Psoas muscle (tissue), 8 donors: ENCODE results near the gene MIS12. TPM values are rescaled to one million over a fixed set of nuclear protein-coding genes. Genes with fewer than 3 reads are reported as not detected.

Source experiments
- ATAC-seq, 4 donors: fragments of 200-7000 bp; cut with Tn5 transposase; one replicate each; pipeline ENCODE4 v1.9.1; 2020; ENCODE audit warnings: moderate library complexity in 3 of 4, mild to moderate bottlenecking in 2 of 4
- DNase-seq, 2 donors: peaks; one replicate each; pipeline ENCODE4 v3.0.0-alpha.2; 2020
- H3K27ac ChIP-seq: fragments of 200-600 bp; one replicate; pipeline ENCODE4 v1.8.0; 2022
- H3K27me3 ChIP-seq, 3 donors: fragments of 200-600 bp in 1 of 3; one replicate each; pipeline versions ENCODE4 v1.6.1 to v1.8.0; 2013 to 2022; ENCODE audit warnings: low read length in 2 of 3, mild to moderate bottlenecking in 2 of 3, moderate library complexity in 1 of 3; ENCODE audit not compliant: insufficient read depth in 3 of 3
- H3K36me3 ChIP-seq, 2 donors: fragments of 200-600 bp in 1 of 2; one replicate each; pipeline versions ENCODE4 v1.6.1 to v1.8.0; 2013 to 2022; ENCODE audit warnings: low read depth in 1 of 2, mild to moderate bottlenecking in 1 of 2, moderate library complexity in 1 of 2; ENCODE audit not compliant: insufficient read depth in 1 of 2
- H3K4me1 ChIP-seq: fragments of 200-600 bp; one replicate; pipeline ENCODE4 v1.8.0; 2022
- H3K4me3 ChIP-seq: fragments of 200-600 bp; one replicate; pipeline ENCODE4 v1.8.0; 2022; ENCODE audit warnings: mild to moderate bottlenecking
- H3K9me3 ChIP-seq: fragments of 200-600 bp; one replicate; pipeline ENCODE4 v1.8.0; 2022
- CTCF ChIP-seq: fragments of 200-600 bp; IDR thresholded peaks from one replicate; pipeline ENCODE4 v1.8.0; 2022; ENCODE audit warnings: antibody characterized with exemption
- WGBS, 3 donors: extraction: QIAGEN DNeasy Blood & Tissue Kit; methylation state at CpG; one replicate each; pipeline versions ENCODE4 v1.1.6 to v1.1.7; 2013; 5-methylcytosine and 5-hydroxymethylcytosine counted together
- intact Hi-C, 2 donors: fragments of 100-400 bp; cut with DNase I; formaldehyde crosslinking; loops; one replicate each; pipeline versions ENCODE4 v1.11.0 to v1.14.2; 2022
- polyA plus RNA-seq, 3 donors: library from polyadenylated mRNA; stranded (reverse); fragments of 200-250 nt; gene quantifications; one replicate each; pipeline ENCODE4 v1.2.3, GENCODE V29; 2013
- total RNA-seq, 4 donors: library from RNA; stranded (reverse); fragmentation: NEBNext Ultra II Directional in 2 of 4; extraction: Animal tissue kit (Norgen Biotek cat#: 25700) in 2 of 4; gene quantifications; one replicate each; pipeline versions ENCODE4 v1.2.1 to v1.2.4, GENCODE V29; 2021 to 2023
- donor health status: healthy with polysubstance abuse.
- donor health status: DM: no; HTN: no; CAD: no; lungs with moderate emphysema.
- donor health status: Bipolar disorder and iron deficiency.
- donor health status: healthy.
- donor health status: DM: yes; HTN: yes; CAD: no.
- donor health status: DM: no; HTN: no; CAD: no.
- donor health status: DM: no; HTN: no; CAD: no.
- donor health status: DM: yes; HTN: yes; CAD: no.

The MIS12 gene
- total and polyA plus RNA-seq, 7 donors, result 11.1 to 28.9 (median 17.0) TPM

- intact Hi-C loops, result no loop called here
- Histone ChIP-seq H3K36me3 (peaks cover 3 to 68% of the 10 kb centered on the region in 2 donors), H3K4me1 (peaks cover under 1% of the 10 kb centered on the region), H3K27me3 (no peaks in the 10 kb centered on the region), H3K9me3 (no peaks in the 10 kb centered on the region), H3K27ac (no peak overlapping the region), H3K4me3 (no peak overlapping the region)
- 80 to 91% (median 85%) methylated on average over 3 of the region's 3 CpGs for WGBS, 3 donors
- no peak for TF ChIP-seq CTCF
- ATAC-seq, result no peak
- no peak for DNase-seq
These were observed 13.9 kb upstream of the MIS12 start for GRCh38 chr17:5472511-5472910.

GRCh38 chr17:5473906-5474305 is 12.5 kb upstream of the MIS12 start:
- ATAC-seq (no peak), DNase-seq (no peak)
- no peak for TF ChIP-seq CTCF
- Histone ChIP-seq H3K4me3 (no peak overlapping the region), H3K36me3 (peaks cover 6 to 82% of the 10 kb centered on the region in 2 donors), H3K27me3 (no peaks in the 10 kb centered on the region), H3K4me1 (no peaks in the 10 kb centered on the region), H3K27ac (no peak overlapping the region), H3K9me3 (no peaks in the 10 kb centered on the region)
- 64 to 70% (median 66%) methylated on average over 2 of the region's 2 CpGs for WGBS, 3 donors
- intact Hi-C loops, result no loop called here

- ATAC-seq (no peak), DNase-seq (no peak)
- H3K4me3 ChIP-seq, result no peak overlapping the region
- H3K4me1 ChIP-seq, result no peaks in the 10 kb centered on the region
- H3K9me3 ChIP-seq, result no peaks in the 10 kb centered on the region
- H3K27ac ChIP-seq, result no peak overlapping the region
- H3K27me3 ChIP-seq, result no peaks in the 10 kb centered on the region
- TF ChIP-seq CTCF, result no peak
- intact Hi-C loops, result no loop called here
- 91 to 92% (median 91%) methylated on average over 4 of the region's 4 CpGs for WGBS, 3 donors
- H3K36me3 ChIP-seq, result peaks cover 16 to 100% of the 10 kb centered on the region in 2 donors
These were observed 7.4 kb upstream of the MIS12 start for GRCh38 chr17:5478992-5479391.

GRCh38 chr17:5480962-5481361 is 5.4 kb upstream of the MIS12 start:
- H3K4me1 ChIP-seq, result no peaks in the 10 kb centered on the region
- 78 to 87% (median 79%) methylated on average over 6 of the region's 6 CpGs for WGBS, 3 donors
- no peak for DNase-seq
- intact Hi-C loops, result no loop called here
- H3K9me3 ChIP-seq, result no peaks in the 10 kb centered on the region
- H3K27me3 ChIP-seq, result no peaks in the 10 kb centered on the region
- peaks cover 14 to 89% of the 10 kb centered on the region in 2 donors for H3K36me3 ChIP-seq
- no peak for ATAC-seq
- TF ChIP-seq CTCF, result no peak
- H3K27ac ChIP-seq, result no peak overlapping the region
- no peak overlapping the region for H3K4me3 ChIP-seq

GRCh38 chr17:5481451-5481850 is 4.9 kb upstream of the MIS12 start:
- no peak overlapping the region for H3K4me3 ChIP-seq
- no peaks in the 10 kb centered on the region for H3K27me3 ChIP-seq
- peaks cover 14 to 84% of the 10 kb centered on the region in 2 donors for H3K36me3 ChIP-seq
- no peak for TF ChIP-seq CTCF
- no peaks in the 10 kb centered on the region for H3K9me3 ChIP-seq
- intact Hi-C loops, result no loop called here
- no peak for DNase-seq
- 79 to 98% (median 94%) methylated on average over 4 of the region's 4 CpGs for WGBS, 3 donors
- no peak for ATAC-seq
- H3K27ac ChIP-seq, result no peak overlapping the region
- no peaks in the 10 kb centered on the region for H3K4me1 ChIP-seq
